Caco-2 (cell line): ENCODE data around the gene TGFBRAP1. TPM values are rescaled to one million over a fixed set of nuclear protein-coding genes. Genes with fewer than 3 reads are reported as not detected.

ENCODE experiments used
- BruUV-seq: library from RNA; stranded (reverse); fragments of 400-500 nt; replicated peaks from 2 replicates; lab custom pipeline; 2021; lab: Mats Ljungman, UMichigan
- CTCF ChIA-PET: fragments of 300-600 bp; sonication (Branson Sonifier 250); formaldehyde crosslinking; loops from one replicate; lab custom pipeline; 2022; ENCODE audit warnings: antibody characterized with exemption; lab: Charles Lee
- POLR2A ChIA-PET: fragments of 300-600 bp; sonication (Branson Sonifier 250); formaldehyde crosslinking; loops from one replicate; lab custom pipeline; 2022; ENCODE audit warnings: antibody characterized with exemption; lab: Charles Lee
- DNase-seq, 2 experiments: peaks; one replicate each; pipeline versions ENCODE4 v3.0.0 to v3.0.0-alpha.2; 2020 to 2022
- H3K27me3 ChIP-seq: replicated peaks from 2 replicates; pipeline ENCODE4 v1.6.0; 2011; ENCODE audit warnings: low read length; ENCODE audit not compliant: control insufficient read depth, insufficient read depth
- H3K36me3 ChIP-seq: 2 replicates; pipeline ENCODE4 v1.5.1; 2011; ENCODE audit warnings: low read length; ENCODE audit not compliant: control insufficient read depth, insufficient read depth
- H3K4me1 ChIP-seq: fragments of 250-450 bp; sonication (Bioruptor Pico); 2 replicates; pipeline ENCODE4 v1.5.1; 2020; ENCODE audit warnings: mild to moderate bottlenecking
- H3K4me3 ChIP-seq: 2 replicates; pipeline ENCODE4 v1.5.1; 2011; ENCODE audit warnings: low read depth, mild to moderate bottlenecking, control low read depth, low read length
- H3K9me3 ChIP-seq: fragments of 250-450 bp; sonication (Bioruptor Pico); 2 replicates; pipeline ENCODE4 v1.5.1; 2020; ENCODE audit warnings: mild to moderate bottlenecking, moderate library complexity
- H3K27ac Mint-ChIP-seq: one replicate; pipeline ENCODE4 v1.8.0; 2022; ENCODE audit warnings: mixed read lengths; ENCODE audit not compliant: unreplicated experiment
- H3K27me3 Mint-ChIP-seq: one replicate; pipeline ENCODE4 v1.8.0; 2022; ENCODE audit warnings: mixed read lengths; ENCODE audit not compliant: insufficient read depth, unreplicated experiment
- H3K36me3 Mint-ChIP-seq: one replicate; pipeline ENCODE4 v1.8.0; 2022; ENCODE audit warnings: mild to moderate bottlenecking, mixed read lengths; ENCODE audit not compliant: insufficient read depth, unreplicated experiment
- H3K4me1 Mint-ChIP-seq: one replicate; pipeline ENCODE4 v1.8.0; 2022; ENCODE audit warnings: low read depth, mixed read lengths; ENCODE audit not compliant: unreplicated experiment
- H3K4me3 Mint-ChIP-seq: one replicate; pipeline ENCODE4 v1.8.0; 2022; ENCODE audit warnings: mild to moderate bottlenecking, moderate library complexity, mixed read lengths; ENCODE audit not compliant: unreplicated experiment
- H3K9me3 Mint-ChIP-seq: one replicate; pipeline ENCODE4 v1.8.0; 2022; ENCODE audit warnings: mixed read lengths; ENCODE audit not compliant: unreplicated experiment
- CTCF ChIP-seq, 2 experiments: fragments of 200-600 bp in 1 of 2; IDR thresholded peaks; 1 replicate in 1 of 2; 2 replicates in 1 of 2; pipeline versions ENCODE4 v1.5.1 to v1.8.0; 2011 to 2022; ENCODE audit warnings: antibody characterized with exemption in 1 of 2, control low read depth in 1 of 2, inconsistent platforms in 1 of 2, low read depth in 1 of 2, low read length in 1 of 2, mild to moderate bottlenecking in 1 of 2, moderate library complexity in 1 of 2; ENCODE audit not compliant: insufficient read depth in 1 of 2, severe bottlenecking in 1 of 2, unreplicated experiment in 1 of 2
- intact Hi-C: fragments of 100-400 bp; cut with micrococcal nuclease; formaldehyde crosslinking; loops from one replicate; pipeline ENCODE4 v1.10.0; 2022; ENCODE audit not compliant: unreplicated experiment
- total RNA-seq: library from RNA; stranded (reverse); gene quantifications from 2 replicates; pipeline ENCODE4 v1.2.3, GENCODE V29; 2022

TGFBRAP1 gene
- total RNA-seq, 1 experiment from 2014 or later, result 26.0 TPM

- no peak overlapping the region for H3K27ac Mint-ChIP-seq
- intact Hi-C loops, result no loop called here
- no peaks in the 10 kb centered on the region for H3K9me3 Mint-ChIP-seq
- Histone ChIP-seq H3K4me3 (no peak overlapping the region), H3K4me1 (0 out of 2 replicates have a peak, but pooled peaks cover 2% of the 10 kb centered on the region), H3K9me3 (no peaks in the 10 kb centered on the region), H3K36me3 (no peaks in the 10 kb centered on the region; the same call in 1 of the 2 replicates), H3K27me3 (no peaks in the 10 kb centered on the region)
- H3K27me3 Mint-ChIP-seq, result no peaks in the 10 kb centered on the region
- no peak overlapping the region for H3K4me3 Mint-ChIP-seq
- TF ChIP-seq CTCF (IDR thresholded peaks at IDR 0.05; ENCODE audit: insufficient read depth in 1 of 2, low read depth in 1 of 2, low read length in 1 of 2, severe bottlenecking in 1 of 2, unreplicated experiment in 1 of 2), result no peak
- peaks cover 73% of the 10 kb centered on the region for H3K36me3 Mint-ChIP-seq
- peaks cover 5% of the 10 kb centered on the region for H3K4me1 Mint-ChIP-seq
- CTCF ChIA-PET, result no interaction called here
- POLR2A ChIA-PET, result no interaction called here
- BruUV-seq, result no TSS peak
- no peak for DNase-seq
Measured at GRCh38 chr2:105364436-105365139, 35.1 kb upstream of the TGFBRAP1 start.

GRCh38 chr2:105362862-105363591, 33.5 kb upstream of the TGFBRAP1 start:
- POLR2A ChIA-PET, result no interaction called here
- Histone ChIP-seq H3K4me1 (no peaks in the 10 kb centered on the region), H3K4me3 (no peak overlapping the region), H3K9me3 (no peaks in the 10 kb centered on the region), H3K27me3 (no peaks in the 10 kb centered on the region), H3K36me3 (no peaks in the 10 kb centered on the region; the same call in 1 of the 2 replicates)
- TF ChIP-seq CTCF (IDR thresholded peaks at IDR 0.05; ENCODE audit: insufficient read depth in 1 of 2, low read depth in 1 of 2, low read length in 1 of 2, severe bottlenecking in 1 of 2, unreplicated experiment in 1 of 2), result no peak
- Mint-ChIP-seq H3K4me1 (no peaks in the 10 kb centered on the region), H3K9me3 (no peaks in the 10 kb centered on the region), H3K4me3 (no peak overlapping the region), H3K27ac (no peak overlapping the region), H3K27me3 (no peaks in the 10 kb centered on the region), H3K36me3 (peaks cover 75% of the 10 kb centered on the region)
- intact Hi-C loops, result no loop called here
- BruUV-seq, result no TSS peak
- no peak for DNase-seq
- CTCF ChIA-PET, result no interaction called here

GRCh38 chr2:105361102-105361889, 31.8 kb upstream of the TGFBRAP1 start:
- H3K36me3 Mint-ChIP-seq, result peaks cover 75% of the 10 kb centered on the region
- Histone ChIP-seq H3K4me3 (no peak overlapping the region), H3K27me3 (no peaks in the 10 kb centered on the region), H3K4me1 (no peaks in the 10 kb centered on the region), H3K9me3 (no peaks in the 10 kb centered on the region), H3K36me3 (peaks cover 3% of the 10 kb centered on the region; the same call in 1 of the 2 replicates)
- CTCF ChIA-PET, result no interaction called here
- TF ChIP-seq CTCF (IDR thresholded peaks at IDR 0.05; ENCODE audit: insufficient read depth in 1 of 2, low read depth in 1 of 2, low read length in 1 of 2, severe bottlenecking in 1 of 2, unreplicated experiment in 1 of 2), result no peak
- no peaks in the 10 kb centered on the region for H3K27me3 Mint-ChIP-seq
- no peak overlapping the region for H3K27ac Mint-ChIP-seq
- no peaks in the 10 kb centered on the region for H3K9me3 Mint-ChIP-seq
- intact Hi-C loops, result no loop called here
- DNase-seq, result no peak
- BruUV-seq, result no TSS peak
- POLR2A ChIA-PET, result no interaction called here
- H3K4me3 Mint-ChIP-seq, result no peak overlapping the region
- H3K4me1 Mint-ChIP-seq, result no peaks in the 10 kb centered on the region
